Suprapubic skin (tissue), 4 donors: Measurements from ENCODE around the gene CLBA1. TPM values are rescaled to one million over a fixed set of nuclear protein-coding genes. Genes with fewer than 3 reads are reported as not detected.

Experiments
- DNase-seq, 2 donors: peaks; one replicate each; pipeline ENCODE4 v3.0.0-alpha.2; 2019; ENCODE audit warnings: low spot score in 2 of 2
- H3K27ac ChIP-seq: fragments of 200-600 bp; sonication (generic); one replicate; pipeline ENCODE4 v1.5.1; 2019
- H3K27me3 ChIP-seq: fragments of 200-600 bp; sonication (generic); one replicate; pipeline ENCODE4 v1.5.1; 2019
- H3K36me3 ChIP-seq: fragments of 200-600 bp; sonication (generic); one replicate; pipeline ENCODE4 v1.5.1; 2019
- H3K4me1 ChIP-seq: fragments of 200-600 bp; sonication (generic); one replicate; pipeline ENCODE4 v1.5.1; 2019
- H3K4me3 ChIP-seq: fragments of 200-600 bp; sonication (generic); one replicate; pipeline ENCODE4 v1.5.1; 2019; ENCODE audit warnings: mild to moderate bottlenecking
- H3K9me3 ChIP-seq: fragments of 200-600 bp; sonication (generic); one replicate; pipeline ENCODE4 v1.5.1; 2019
- EP300 ChIP-seq: sonication (generic); formaldehyde crosslinking; IDR thresholded peaks from one replicate; pipeline ENCODE4 v1.6.1; 2017; ENCODE audit warnings: antibody characterized with exemption
- POLR2A ChIP-seq, 2 donors: fragments of 450-650 bp; IDR thresholded peaks; one replicate each; pipeline ENCODE4 v1.6.1; 2017; ENCODE audit warnings: antibody characterized with exemption in 2 of 2, mild to moderate bottlenecking in 2 of 2, moderate library complexity in 2 of 2
- POLR2AphosphoS5 ChIP-seq, 3 donors: sonication (generic); formaldehyde crosslinking; IDR thresholded peaks; one replicate each; pipeline ENCODE4 v1.6.1; 2017; ENCODE audit warnings: antibody characterized with exemption in 3 of 3
- WGBS: methylation state at CpG from one replicate; pipeline ENCODE4 v1.1.5; 2018; 5-methylcytosine and 5-hydroxymethylcytosine counted together
- total RNA-seq, 4 donors: library from RNA; depleted of rRNA; stranded (reverse); fragments of >200 nt; gene quantifications; one replicate each; pipeline ENCODE4 v1.1.0, GENCODE V29; 2016
- TF ChIP-seq, protein P1 (sequence below), 2 donors: fragments of 200-600 bp in 1 of 2; fragments of 450-650 bp in 1 of 2; sonication (generic) in 1 of 2; IDR thresholded peaks; one replicate each; pipeline ENCODE4 v1.5.1; 2016 to 2019; ENCODE audit warnings: antibody characterized with exemption in 2 of 2, mild to moderate bottlenecking in 1 of 2, moderate library complexity in 1 of 2

Gene CLBA1
- total RNA-seq, result 10 to 100 TPM in 2 of 4 donors, 1 to 10 TPM in 2; 6.3 to 10.9 (median 9.1) TPM

GRCh38 chr14:104985675-104986486, at the start of gene CLBA1:
CLBA1 (plus strand) TSS chr14:104985788; CDS start chr14:104986432, 644 bp downstream.
- Histone ChIP-seq H3K4me3 (peak within 1 kb of the TSS; percentile 72), H3K27me3 (no peaks in the 10 kb centered on the region), H3K9me3 (no peaks in the 10 kb centered on the region), H3K36me3 (peaks cover under 1% of the 10 kb centered on the region), H3K4me1 (peaks cover 16% of the 10 kb centered on the region), H3K27ac (peak within 1 kb of the TSS; percentile 34)
- TF ChIP-seq, protein P1, sequence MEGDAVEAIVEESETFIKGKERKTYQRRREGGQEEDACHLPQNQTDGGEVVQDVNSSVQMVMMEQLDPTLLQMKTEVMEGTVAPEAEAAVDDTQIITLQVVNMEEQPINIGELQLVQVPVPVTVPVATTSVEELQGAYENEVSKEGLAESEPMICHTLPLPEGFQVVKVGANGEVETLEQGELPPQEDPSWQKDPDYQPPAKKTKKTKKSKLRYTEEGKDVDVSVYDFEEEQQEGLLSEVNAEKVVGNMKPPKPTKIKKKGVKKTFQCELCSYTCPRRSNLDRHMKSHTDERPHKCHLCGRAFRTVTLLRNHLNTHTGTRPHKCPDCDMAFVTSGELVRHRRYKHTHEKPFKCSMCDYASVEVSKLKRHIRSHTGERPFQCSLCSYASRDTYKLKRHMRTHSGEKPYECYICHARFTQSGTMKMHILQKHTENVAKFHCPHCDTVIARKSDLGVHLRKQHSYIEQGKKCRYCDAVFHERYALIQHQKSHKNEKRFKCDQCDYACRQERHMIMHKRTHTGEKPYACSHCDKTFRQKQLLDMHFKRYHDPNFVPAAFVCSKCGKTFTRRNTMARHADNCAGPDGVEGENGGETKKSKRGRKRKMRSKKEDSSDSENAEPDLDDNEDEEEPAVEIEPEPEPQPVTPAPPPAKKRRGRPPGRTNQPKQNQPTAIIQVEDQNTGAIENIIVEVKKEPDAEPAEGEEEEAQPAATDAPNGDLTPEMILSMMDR (IDR thresholded peaks at IDR 0.05), result no peak
- peak in 1 of 3 donors; percentile 33 for TF ChIP-seq POLR2AphosphoS5 (IDR thresholded peaks at IDR 0.05)
- TF ChIP-seq EP300, result no peak
- peak; percentile 88 to 92 for DNase-seq
- WGBS, result 0% methylated on average over 6 of the region's 77 CpGs

GRCh38 chr14:104935955-104936354, 49.6 kb upstream of the CLBA1 start:
- Histone ChIP-seq H3K4me3 (no peak overlapping the region), H3K4me1 (peaks cover 26% of the 10 kb centered on the region), H3K27me3 (no peaks in the 10 kb centered on the region), H3K9me3 (no peaks in the 10 kb centered on the region), H3K36me3 (peaks cover 28% of the 10 kb centered on the region), H3K27ac (no peak overlapping the region)
- DNase-seq, result peak in 1 of 2 donors; percentile 49
- 44% methylated on average over 2 of the region's 2 CpGs for WGBS
- TF ChIP-seq EP300, result no peak
- no peak for TF ChIP-seq POLR2A (IDR thresholded peaks at IDR 0.05)
- TF ChIP-seq POLR2AphosphoS5 (IDR thresholded peaks at IDR 0.05), result no peak
- TF ChIP-seq, protein P1 (IDR thresholded peaks at IDR 0.05), result no peak

GRCh38 chr14:104936361-104937155, 49.0 kb upstream of the CLBA1 start:
- no peak overlapping the region for H3K27ac ChIP-seq
- H3K9me3 ChIP-seq, result no peaks in the 10 kb centered on the region
- H3K36me3 ChIP-seq, result peaks cover 35% of the 10 kb centered on the region
- peak in 1 of 2 donors; percentile 57 for DNase-seq
- no peak for TF ChIP-seq POLR2A (IDR thresholded peaks at IDR 0.05)
- TF ChIP-seq, protein P1 (IDR thresholded peaks at IDR 0.05), result no peak
- no peak overlapping the region for H3K4me3 ChIP-seq
- WGBS, result 76% methylated on average over 8 of the region's 10 CpGs
- no peaks in the 10 kb centered on the region for H3K27me3 ChIP-seq
- peaks cover 26% of the 10 kb centered on the region for H3K4me1 ChIP-seq

GRCh38 chr14:104937161-104937560, 48.4 kb upstream of the CLBA1 start:
- H3K4me1 ChIP-seq, result peaks cover 26% of the 10 kb centered on the region
- WGBS, result no CpG with 5 or more reads among the region's 4 CpGs
- H3K36me3 ChIP-seq, result peaks cover 41% of the 10 kb centered on the region
- H3K4me3 ChIP-seq, result no peak overlapping the region
- H3K9me3 ChIP-seq, result no peaks in the 10 kb centered on the region
- H3K27me3 ChIP-seq, result no peaks in the 10 kb centered on the region
- no peak overlapping the region for H3K27ac ChIP-seq
- peak in 1 of 2 donors; percentile 75 for DNase-seq
- TF ChIP-seq, protein P1 (IDR thresholded peaks at IDR 0.05), result no peak
- TF ChIP-seq POLR2A (IDR thresholded peaks at IDR 0.05) (no peak), POLR2AphosphoS5 (IDR thresholded peaks at IDR 0.05) (no peak), EP300 (no peak)
